Measurements from ENCODE around the gene SCML1.

DNA sequence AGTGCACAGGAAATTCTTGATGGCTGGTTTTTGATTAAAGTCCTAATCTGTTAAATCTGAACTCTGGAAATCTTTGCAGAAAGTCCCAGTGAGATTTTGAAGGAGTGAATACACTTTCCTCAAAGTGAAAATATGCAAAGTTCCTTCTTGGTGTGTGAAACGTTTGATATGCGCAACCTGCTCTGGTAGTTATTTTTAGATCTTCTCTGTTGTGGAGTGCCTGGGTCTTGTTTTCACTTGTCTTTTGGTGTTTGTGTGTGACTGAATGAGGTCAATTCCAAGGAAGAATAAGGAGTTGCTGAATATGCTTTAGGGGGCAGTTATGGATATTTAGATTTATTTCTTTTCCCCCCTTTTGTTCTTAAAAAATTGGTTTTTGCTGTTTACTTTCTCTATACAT lies 41.7 kb downstream of the SCML1 start:
- TF ChIP-seq POLR2A (IDR thresholded peaks at IDR 0.05; ENCODE audit: low read depth, low read length) (no peak), JUN (IDR thresholded peaks at IDR 0.05; ENCODE audit: borderline replicate concordance, insufficient read depth, insufficient read length, low read depth) (no peak), EZH2 (IDR thresholded peaks at IDR 0.05; ENCODE audit: borderline replicate concordance, low read depth, low read length, severe bottlenecking) (no peak), POLR2AphosphoS5 (IDR thresholded peaks at IDR 0.05; ENCODE audit: insufficient read depth, low read depth, low read length) (no peak)
- TF ChIP-seq, protein P1, sequence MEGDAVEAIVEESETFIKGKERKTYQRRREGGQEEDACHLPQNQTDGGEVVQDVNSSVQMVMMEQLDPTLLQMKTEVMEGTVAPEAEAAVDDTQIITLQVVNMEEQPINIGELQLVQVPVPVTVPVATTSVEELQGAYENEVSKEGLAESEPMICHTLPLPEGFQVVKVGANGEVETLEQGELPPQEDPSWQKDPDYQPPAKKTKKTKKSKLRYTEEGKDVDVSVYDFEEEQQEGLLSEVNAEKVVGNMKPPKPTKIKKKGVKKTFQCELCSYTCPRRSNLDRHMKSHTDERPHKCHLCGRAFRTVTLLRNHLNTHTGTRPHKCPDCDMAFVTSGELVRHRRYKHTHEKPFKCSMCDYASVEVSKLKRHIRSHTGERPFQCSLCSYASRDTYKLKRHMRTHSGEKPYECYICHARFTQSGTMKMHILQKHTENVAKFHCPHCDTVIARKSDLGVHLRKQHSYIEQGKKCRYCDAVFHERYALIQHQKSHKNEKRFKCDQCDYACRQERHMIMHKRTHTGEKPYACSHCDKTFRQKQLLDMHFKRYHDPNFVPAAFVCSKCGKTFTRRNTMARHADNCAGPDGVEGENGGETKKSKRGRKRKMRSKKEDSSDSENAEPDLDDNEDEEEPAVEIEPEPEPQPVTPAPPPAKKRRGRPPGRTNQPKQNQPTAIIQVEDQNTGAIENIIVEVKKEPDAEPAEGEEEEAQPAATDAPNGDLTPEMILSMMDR (IDR thresholded peaks at IDR 0.05; ENCODE audit: extremely low read depth in 1 of 2, insufficient read depth in 1 of 2, low read depth in 1 of 2, low read length in 2 of 2): no peak

All from endothelial cell of umbilical vein (primary cell).